SH-SY5Y (cell line): Measurements from ENCODE around the gene CEACAM5.

Experiments
- GATA2 ChIP-seq: IDR thresholded peaks from 2 replicates; pipeline ENCODE4 v1.6.1; 2011; ENCODE audit warnings: mild to moderate bottlenecking, low read depth, low read length
- GATA3 ChIP-seq: IDR thresholded peaks from 2 replicates; pipeline ENCODE4 v1.6.1; 2011; ENCODE audit warnings: low read depth, mild to moderate bottlenecking, low read length, moderate library complexity

CEACAM5 gene

DNA sequence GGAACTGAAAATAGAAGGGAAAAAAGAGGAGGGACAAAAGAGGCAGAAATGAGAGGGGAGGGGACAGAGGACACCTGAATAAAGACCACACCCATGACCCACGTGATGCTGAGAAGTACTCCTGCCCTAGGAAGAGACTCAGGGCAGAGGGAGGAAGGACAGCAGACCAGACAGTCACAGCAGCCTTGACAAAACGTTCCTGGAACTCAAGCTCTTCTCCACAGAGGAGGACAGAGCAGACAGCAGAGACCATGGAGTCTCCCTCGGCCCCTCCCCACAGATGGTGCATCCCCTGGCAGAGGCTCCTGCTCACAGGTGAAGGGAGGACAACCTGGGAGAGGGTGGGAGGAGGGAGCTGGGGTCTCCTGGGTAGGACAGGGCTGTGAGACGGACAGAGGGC, at the start of gene CEACAM5:
Gene CEACAM5 (plus strand): TSS at position 146 of the 400 bp plus-strand sequence. CDS start 106 bp downstream, at position 252.
- TF ChIP-seq GATA3 (no peak), GATA2 (no peak)

GRCh38 chr19:41666075-41666474, 42.4 kb upstream of the CEACAM5 start:
- TF ChIP-seq GATA3 (no peak), GATA2 (no peak)

DNA sequence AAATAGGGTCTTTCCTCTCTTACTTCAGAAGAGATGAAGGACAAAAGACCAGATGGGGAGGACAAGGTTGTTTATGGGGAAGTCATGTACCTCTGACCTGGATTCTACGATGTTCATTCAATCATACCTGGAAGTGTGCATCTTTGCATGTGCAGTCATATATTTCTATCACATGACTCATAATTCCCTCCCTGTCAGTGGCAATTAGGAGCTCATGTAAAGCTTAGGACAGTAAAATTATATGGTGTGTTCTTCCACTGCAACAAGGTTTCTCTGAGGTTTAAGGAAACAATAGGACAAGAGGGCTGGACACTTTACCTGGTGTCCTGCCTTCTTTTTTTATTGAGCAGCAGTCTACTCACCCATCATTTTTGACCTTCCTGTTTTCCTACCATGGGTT, 40.1 kb upstream of the CEACAM5 start:
- TF ChIP-seq GATA3, result no peak
- TF ChIP-seq GATA2, result no peak

DNA sequence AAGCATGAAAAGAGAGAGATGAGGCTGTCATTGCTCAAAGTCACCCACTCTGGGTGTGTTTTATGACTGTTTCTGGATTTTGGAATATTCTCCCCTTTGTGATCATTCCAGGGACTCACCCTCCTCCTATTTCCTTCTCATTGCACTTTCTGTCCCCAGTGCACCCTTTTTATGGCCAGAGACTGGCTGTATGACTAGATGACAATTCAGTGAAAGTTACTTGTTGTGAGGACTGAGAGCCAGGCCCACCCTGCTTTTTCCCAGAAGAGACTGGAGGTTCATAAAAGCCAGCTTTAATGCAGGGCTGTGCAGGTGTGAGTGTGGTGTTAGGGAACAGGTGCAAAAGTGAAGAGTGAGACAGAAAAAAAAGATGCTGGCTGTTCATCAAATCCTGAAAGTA, 37.7 kb upstream of the CEACAM5 start:
- TF ChIP-seq GATA2, result no peak
- TF ChIP-seq GATA3, result no peak

DNA sequence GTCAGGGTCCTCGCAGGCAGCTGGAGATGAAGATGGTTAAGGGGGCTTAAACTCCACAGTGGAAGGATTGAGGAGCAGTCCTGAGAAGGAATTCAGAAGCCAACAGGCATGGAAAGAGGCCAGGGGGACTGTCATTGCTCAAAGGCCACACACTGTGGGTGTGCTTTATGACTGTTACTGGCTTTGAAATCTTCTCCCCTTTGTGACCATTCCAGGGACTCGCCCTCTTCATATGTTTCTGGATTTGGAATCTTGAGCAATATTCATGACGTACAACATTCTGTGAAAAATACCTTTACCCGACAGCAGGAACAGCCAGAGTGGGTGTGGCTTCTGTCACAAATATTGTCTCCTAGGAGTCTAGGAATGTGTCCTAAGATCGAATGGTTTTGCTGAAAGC, 36.9 kb upstream of the CEACAM5 start:
- TF ChIP-seq GATA3 (no peak), GATA2 (no peak)

DNA sequence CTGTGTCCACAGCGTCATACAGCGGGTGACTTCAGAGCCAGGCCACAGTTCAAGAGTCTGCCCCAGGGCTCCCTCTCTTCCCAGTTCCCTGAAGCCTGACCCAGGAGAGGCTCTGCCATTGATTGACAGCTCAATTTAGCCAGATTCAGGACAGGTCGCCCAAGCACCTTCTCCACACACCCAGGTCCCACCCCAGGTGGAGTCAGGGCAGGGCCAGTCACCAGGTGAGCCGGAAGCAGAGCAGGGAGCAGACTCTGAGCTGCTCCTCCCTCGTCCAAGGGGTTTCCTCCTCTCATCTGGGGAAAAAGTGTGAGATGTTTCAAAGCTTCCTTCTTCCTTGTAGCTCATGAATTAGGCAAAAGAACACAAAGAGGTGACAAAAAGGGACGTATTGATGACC, 26.0 kb upstream of the CEACAM5 start:
- TF ChIP-seq GATA2 (no peak), GATA3 (no peak)

DNA sequence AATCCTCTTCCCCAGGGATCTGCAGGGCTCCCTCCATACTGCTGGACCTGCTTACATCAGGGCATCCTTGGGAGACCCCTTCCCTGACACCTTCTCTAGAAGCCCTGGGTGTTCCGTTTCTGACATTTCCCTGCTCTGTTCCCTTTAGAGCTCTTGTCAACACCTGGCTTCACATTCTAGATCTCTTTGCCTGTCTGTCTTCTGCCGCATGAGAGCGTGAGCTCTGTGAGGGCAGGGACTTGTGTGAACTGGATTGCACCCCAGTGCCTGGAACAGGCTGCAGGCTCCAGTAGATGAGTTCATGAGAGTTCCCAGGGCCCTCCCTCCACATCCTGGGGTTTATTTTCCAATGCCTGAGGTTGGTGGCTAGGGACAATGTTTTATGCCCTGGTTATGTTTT, 21.0 kb upstream of the CEACAM5 start:
- TF ChIP-seq GATA3 (no peak), GATA2 (no peak)

DNA sequence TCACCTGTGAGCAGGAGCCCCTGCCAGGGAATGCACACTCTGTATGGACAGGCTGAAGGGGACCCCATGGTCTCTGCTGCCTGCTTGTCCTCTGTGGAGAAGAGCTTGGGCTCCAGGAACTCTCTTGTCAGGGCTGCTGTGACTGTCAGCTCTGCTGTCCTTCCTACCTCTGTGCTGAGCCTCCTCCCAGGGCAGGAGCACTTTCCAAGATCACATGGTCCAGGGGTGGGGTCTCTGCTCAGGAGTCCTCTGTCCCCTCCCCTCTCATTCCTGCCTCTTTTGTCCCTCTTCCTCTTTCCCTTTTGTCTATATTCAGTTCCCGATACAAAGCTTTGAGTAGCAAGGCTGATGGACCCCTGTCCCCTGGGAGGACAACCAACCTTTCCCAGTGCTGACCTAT, 20.3 kb upstream of the CEACAM5 start, which contains the start of gene CEACAM7:
Gene CEACAM7 (minus strand): TSS at position 173 of the 400 bp plus-strand sequence. CDS start 105 bp downstream, at position 68.
- no peak for TF ChIP-seq GATA2
- TF ChIP-seq GATA3, result no peak

DNA sequence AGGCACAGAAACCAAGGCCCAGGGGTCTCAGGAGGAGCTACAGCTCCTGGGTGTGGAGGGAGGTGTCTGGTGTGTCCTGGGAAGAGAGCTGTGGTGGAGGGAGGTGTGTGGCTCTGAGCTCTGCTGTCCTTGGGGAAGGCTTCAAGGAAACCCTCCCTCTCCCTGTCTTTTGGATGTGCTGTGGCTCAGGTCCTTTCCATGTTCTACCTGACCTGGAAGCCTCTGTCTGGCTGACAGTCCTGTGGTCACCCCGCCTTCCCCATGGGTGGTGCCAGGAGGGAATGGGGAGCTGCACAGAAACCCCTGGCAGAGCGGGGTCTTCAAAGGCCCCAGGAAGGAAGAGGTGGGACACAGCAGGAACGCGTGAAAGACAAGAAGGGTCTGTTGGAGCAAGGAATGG, 19.7 kb upstream of the CEACAM5 start:
- no peak for TF ChIP-seq GATA2
- TF ChIP-seq GATA3, result no peak

- TF ChIP-seq GATA2, result no peak
- TF ChIP-seq GATA3, result no peak
Observed at GRCh38 chr19:41689993-41690800, 18.2 kb upstream of the CEACAM5 start.

DNA sequence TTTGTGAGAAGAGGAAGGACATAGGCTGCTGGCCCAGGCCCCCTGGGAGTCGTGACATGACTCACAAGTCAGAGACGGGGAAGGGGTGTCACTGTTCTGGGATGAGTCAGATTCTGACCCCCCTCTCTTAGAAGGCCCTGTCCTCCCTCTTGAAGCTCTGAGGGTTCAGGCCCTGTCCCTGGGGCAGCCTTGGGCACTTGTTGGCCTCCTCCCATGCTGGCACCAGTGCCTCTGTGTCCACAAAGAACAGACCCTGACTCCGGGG, 17.7 kb upstream of the CEACAM5 start:
- TF ChIP-seq GATA2 (no peak), GATA3 (no peak)

DNA sequence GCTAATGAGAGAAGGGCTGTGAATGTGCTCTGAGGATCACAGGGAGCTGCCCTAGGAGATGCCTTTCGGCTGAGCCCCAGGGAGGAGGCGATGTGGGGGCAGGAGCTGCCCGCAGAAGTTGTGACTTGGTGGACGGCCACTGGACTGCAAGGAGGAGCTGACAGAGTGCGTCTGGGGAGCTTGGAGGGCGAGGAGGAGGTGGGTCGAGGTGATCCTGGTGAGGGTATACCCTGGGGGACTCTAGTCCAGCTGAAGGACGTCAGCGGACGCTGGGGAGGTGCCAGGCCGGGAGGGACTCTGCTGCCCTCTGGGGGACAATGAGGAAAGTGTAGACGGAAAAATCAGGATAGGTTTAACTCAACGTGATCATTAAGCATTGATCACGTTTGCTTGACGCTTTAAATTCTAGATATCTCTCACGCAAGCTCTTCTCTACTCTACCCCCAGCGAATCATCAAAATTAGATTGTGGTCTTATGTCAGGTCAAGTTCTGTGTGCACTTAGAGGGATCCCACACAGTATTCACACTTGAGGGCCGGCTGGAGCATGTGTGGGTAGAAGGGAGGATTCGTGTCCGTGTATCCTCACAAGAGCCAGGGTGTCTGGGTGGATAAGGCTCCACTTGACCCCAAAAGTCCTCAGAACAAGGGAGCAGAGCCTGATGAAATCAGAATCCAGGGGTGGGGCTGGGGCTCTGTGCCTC, 17.0 kb upstream of the CEACAM5 start:
- TF ChIP-seq GATA3, result no peak
- TF ChIP-seq GATA2, result no peak

DNA sequence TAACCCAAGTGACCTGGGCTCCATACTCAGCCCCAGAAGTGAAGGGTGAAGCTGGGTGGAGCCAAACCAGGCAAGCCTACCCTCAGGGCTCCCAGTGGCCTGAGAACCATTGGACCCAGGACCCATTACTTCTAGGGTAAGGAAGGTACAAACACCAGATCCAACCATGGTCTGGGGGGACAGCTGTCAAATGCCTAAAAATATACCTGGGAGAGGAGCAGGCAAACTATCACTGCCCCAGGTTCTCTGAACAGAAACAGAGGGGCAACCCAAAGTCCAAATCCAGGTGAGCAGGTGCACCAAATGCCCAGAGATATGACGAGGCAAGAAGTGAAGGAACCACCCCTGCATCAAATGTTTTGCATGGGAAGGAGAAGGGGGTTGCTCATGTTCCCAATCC, 14.2 kb upstream of the CEACAM5 start:
- TF ChIP-seq GATA3, result no peak
- no peak for TF ChIP-seq GATA2

- no peak for TF ChIP-seq GATA2
Observed at GRCh38 chr19:41694831-41695635, 13.4 kb upstream of the CEACAM5 start.

- TF ChIP-seq GATA3 (no peak), GATA2 (no peak)
Observed at GRCh38 chr19:41695745-41696144, 12.7 kb upstream of the CEACAM5 start.
